H1 (cell line): ENCODE results near the gene LBX2. TPM values are rescaled to one million over a fixed set of nuclear protein-coding genes. Genes with fewer than 3 reads are reported as not detected.

Experiments used
- CTCF ChIA-PET: fragments of 300-600 bp; sonication (Branson Sonifier 250); formaldehyde crosslinking; loops from one replicate; lab custom pipeline; 2021; ENCODE audit not compliant: partially characterized antibody; lab: Charles Lee
- POLR2A ChIA-PET: fragments of 300-600 bp; sonication (Branson Sonifier 250); formaldehyde crosslinking; loops from one replicate; lab custom pipeline; 2021; ENCODE audit warnings: inconsistent platforms; ENCODE audit not compliant: partially characterized antibody; lab: Charles Lee
- DNase-seq, 2 experiments: peaks; one replicate each; pipeline versions ENCODE4 v3.0.0 to v3.0.0-alpha.2; 2010 to 2022; ENCODE audit warnings: low spot score in 2 of 2, low read depth in 1 of 2, mixed read lengths in 1 of 2
- FAIRE-seq: peaks from 2 replicates; lab custom pipeline; 2011; peaks lifted over from hg19 to GRCh38; lab: Jason Lieb, UNC
- H2AFZ ChIP-seq: 2 replicates; pipeline ENCODE4 v1.8.1; 2012; ENCODE audit warnings: low read length, inconsistent platforms
- H2AK5ac ChIP-seq: 2 replicates; pipeline ENCODE4 v1.6.1; 2013; ENCODE audit warnings: low read depth, low read length
- H2BK120ac ChIP-seq: replicated peaks from 2 replicates; pipeline ENCODE3; 2013; ENCODE audit warnings: low read depth, low read length, inconsistent platforms
- H2BK12ac ChIP-seq: 2 replicates; pipeline ENCODE4 v1.6.1; 2013; ENCODE audit warnings: low read depth, low read length
- H2BK15ac ChIP-seq: 2 replicates; pipeline ENCODE4 v1.6.1; 2013; ENCODE audit warnings: low read length
- H2BK20ac ChIP-seq: 2 replicates; pipeline ENCODE4 v1.6.1; 2013; ENCODE audit warnings: low read length
- H2BK5ac ChIP-seq: 2 replicates; pipeline ENCODE4 v1.6.1; 2013; ENCODE audit warnings: low read depth, low read length
- H3K14ac ChIP-seq: 2 replicates; pipeline ENCODE4 v1.6.1; 2013; ENCODE audit warnings: inconsistent platforms; ENCODE audit not compliant: insufficient read length
- H3K18ac ChIP-seq: 2 replicates; pipeline ENCODE4 v1.6.1; 2013; ENCODE audit warnings: low read length; ENCODE audit errors: extremely low read depth
- H3K23ac ChIP-seq: 2 replicates; pipeline ENCODE4 v1.6.1; 2013; ENCODE audit warnings: inconsistent platforms; ENCODE audit not compliant: insufficient read length
- H3K23me2 ChIP-seq: 2 replicates; pipeline ENCODE4 v1.6.1; 2013; ENCODE audit warnings: low read depth, low read length
- H3K27ac ChIP-seq: 2 replicates; pipeline ENCODE4 v1.6.1; 2011; ENCODE audit warnings: low read depth, low read length, inconsistent platforms
- H3K27me3 ChIP-seq, 4 experiments: replicated peaks in 1 of 4; 1 replicate in 1 of 4; 2 replicates in 3 of 4; pipeline versions ENCODE4 v1.6.1 to v1.8.1; 2011 to 2013; ENCODE audit warnings: low read length in 3 of 4, mild to moderate bottlenecking in 3 of 4, inconsistent platforms in 2 of 4, mixed read lengths in 2 of 4, moderate library complexity in 1 of 4; ENCODE audit not compliant: control insufficient read depth in 3 of 4, insufficient read depth in 3 of 4; ENCODE audit errors: extremely low read depth in 1 of 4
- H3K36me3 ChIP-seq, 4 experiments: 2 replicates each; pipeline versions ENCODE4 v1.6.1 to v1.8.1; 2011 to 2013; ENCODE audit warnings: mild to moderate bottlenecking in 4 of 4, low read length in 3 of 4, moderate library complexity in 2 of 4, control low read depth in 1 of 4, inconsistent platforms in 1 of 4; ENCODE audit not compliant: insufficient read depth in 4 of 4, control insufficient read depth in 2 of 4
- H3K4ac ChIP-seq: replicated peaks from 2 replicates; pipeline ENCODE3; 2013; ENCODE audit warnings: low read length, low read depth, mixed read lengths, inconsistent platforms; ENCODE audit not compliant: insufficient read length
- H3K4me1 ChIP-seq, 4 experiments: replicated peaks in 1 of 4; 1 replicate in 1 of 4; 2 replicates in 3 of 4; pipeline versions ENCODE4 v1.6.1 to v1.8.1; 2011 to 2013; ENCODE audit warnings: low read length in 3 of 4, inconsistent platforms in 2 of 4, mixed read lengths in 1 of 4; ENCODE audit not compliant: insufficient read depth in 4 of 4, control insufficient read depth in 3 of 4
- H3K4me2 ChIP-seq, 2 experiments: 2 replicates each; pipeline versions ENCODE4 v1.6.1 to v1.8.1; 2011 to 2013; ENCODE audit warnings: low read depth in 2 of 2, low read length in 2 of 2, control low read depth in 1 of 2, inconsistent platforms in 1 of 2, mild to moderate bottlenecking in 1 of 2; ENCODE audit not compliant: insufficient read depth in 1 of 2
- H3K4me3 ChIP-seq, 4 experiments: fragments of 200-600, 300-600 bp in 1 of 4; sonication (generic), shearing (Covaris generic), sonication (Bioruptor Twin) in 1 of 4; 2 replicates each; pipeline versions ENCODE4 v1.5.1 to v1.8.1; 2011 to 2016; ENCODE audit warnings: low read length in 4 of 4, low read depth in 3 of 4, control low read depth in 2 of 4, inconsistent platforms in 2 of 4, mild to moderate bottlenecking in 2 of 4, mixed read lengths in 1 of 4, moderate library complexity in 1 of 4; ENCODE audit not compliant: insufficient read depth in 2 of 4; ENCODE audit errors: extremely low read depth in 1 of 4
- H3K56ac ChIP-seq: replicated peaks from 2 replicates; pipeline ENCODE3; 2013; ENCODE audit warnings: low read depth, mild to moderate bottlenecking, mixed read lengths, low read length, inconsistent platforms; ENCODE audit not compliant: insufficient read length
- H3K79me1 ChIP-seq: 2 replicates; pipeline ENCODE4 v1.6.1; 2013; ENCODE audit warnings: low read depth, low read length, control low read depth
- H3K79me2 ChIP-seq, 2 experiments: 2 replicates each; pipeline versions ENCODE4 v1.6.1 to v1.8.1; 2012 to 2013; ENCODE audit warnings: low read length in 2 of 2, mild to moderate bottlenecking in 2 of 2, inconsistent platforms in 1 of 2; ENCODE audit not compliant: insufficient read depth in 2 of 2, control insufficient read depth in 1 of 2
- H3K9ac ChIP-seq, 4 experiments: replicated peaks in 1 of 4; 1 replicate in 1 of 4; 2 replicates in 3 of 4; pipeline versions ENCODE4 v1.6.1 to v1.8.1; 2011 to 2013; ENCODE audit warnings: low read depth in 3 of 4, low read length in 3 of 4, control low read depth in 2 of 4, mild to moderate bottlenecking in 2 of 4, moderate library complexity in 2 of 4, inconsistent platforms in 1 of 4; ENCODE audit errors: extremely low read depth in 1 of 4
- H3K9me3 ChIP-seq, 2 experiments: 2 replicates each; pipeline versions ENCODE4 v1.6.1 to v1.8.1; 2012 to 2013; ENCODE audit warnings: mild to moderate bottlenecking in 2 of 2, moderate library complexity in 2 of 2, control low read depth in 1 of 2, inconsistent platforms in 1 of 2, low read depth in 1 of 2, low read length in 1 of 2, mixed read lengths in 1 of 2; ENCODE audit not compliant: insufficient read depth in 2 of 2
- H4K20me1 ChIP-seq, 2 experiments: replicated peaks in 1 of 2; 2 replicates each; pipeline versions ENCODE3 to v1.8.1; 2011 to 2013; ENCODE audit warnings: inconsistent platforms in 2 of 2, low read length in 2 of 2, mild to moderate bottlenecking in 1 of 2; ENCODE audit not compliant: insufficient read depth in 2 of 2, control insufficient read depth in 1 of 2
- H4K5ac ChIP-seq: 2 replicates; pipeline ENCODE4 v1.6.1; 2013; ENCODE audit warnings: low read length, low read depth, mixed read lengths, inconsistent platforms; ENCODE audit not compliant: insufficient read length
- H4K8ac ChIP-seq: 2 replicates; pipeline ENCODE4 v1.8.0; 2013; ENCODE audit warnings: mild to moderate bottlenecking, moderate library complexity, low read length, inconsistent platforms; ENCODE audit not compliant: insufficient read depth; ENCODE audit errors: extremely low read depth
- H4K91ac ChIP-seq: replicated peaks from 2 replicates; pipeline ENCODE3; 2013; ENCODE audit warnings: low read length, mixed read lengths, inconsistent platforms; ENCODE audit not compliant: insufficient read length
- CEBPB ChIP-seq: IDR thresholded peaks from 2 replicates; pipeline ENCODE4 v1.6.1; 2012; ENCODE audit warnings: low read depth, low read length
- HDAC6 ChIP-seq: IDR thresholded peaks from one replicate; pipeline ENCODE4 v1.7.1; 2012; ENCODE audit warnings: low read depth, mild to moderate bottlenecking, inconsistent platforms, low read length, moderate library complexity
- RAD21 ChIP-seq, 2 experiments: IDR thresholded peaks in 1 of 2; conservative IDR thresholded peaks in 1 of 2; 2 replicates each; pipeline ENCODE4 v1.6.1; 2011; ENCODE audit warnings: low read depth in 2 of 2, low read length in 2 of 2, improper control_type of control experiment in 1 of 2, inconsistent platforms in 1 of 2, mild to moderate bottlenecking in 1 of 2, moderate library complexity in 1 of 2
- SP2 ChIP-seq: IDR thresholded peaks from 2 replicates; pipeline ENCODE4 v1.6.1; 2012; ENCODE audit warnings: mild to moderate bottlenecking, low read length, inconsistent platforms
- TCF12 ChIP-seq: IDR thresholded peaks from 2 replicates; pipeline ENCODE4 v1.6.1; 2011; ENCODE audit warnings: low read depth, mild to moderate bottlenecking, low read length
- WGBS, 2 experiments: shearing (Covaris generic) in 1 of 2; methylation state at CpG; one replicate each; pipeline versions ENCODE4 v1.1.6 to v1.1.7; 2013 to 2015; ENCODE audit warnings: low lambda C conversion rate in 2 of 2, mixed read lengths in 2 of 2, inconsistent platforms in 1 of 2, low coverage in 1 of 2, missing lambda C conversion rate in 1 of 2; ENCODE audit not compliant: insufficient replicate concordance in 2 of 2, insufficient coverage in 1 of 2, insufficient read length in 1 of 2; ENCODE audit errors: extremely low coverage in 1 of 2, missing lambda C conversion rate in 1 of 2; 5-methylcytosine and 5-hydroxymethylcytosine counted together
- polyA plus RNA-seq, 7 experiments: library from polyadenylated mRNA; depleted of rRNA in 3 of 7; stranded (reverse) in 5 of 7; unstranded in 2 of 7; fragments of >200 nt in 5 of 7; fragments of 200-250 nt in 2 of 7; gene quantifications; 1 replicate in 5 of 7; 2 replicates in 1 of 7; 4 replicates in 1 of 7; pipeline versions ENCODE4 v1.2.1 to v1.2.3, GENCODE V29; 2011 to 2013; ENCODE audit warnings: missing spikeins in 2 of 7, mixed read lengths in 2 of 7
- total RNA-seq: library from RNA; stranded (reverse); fragmentation: NEBNext Ultra II Directional; extraction: Animal tissue kit (Norgen Biotek cat#: 25700); gene quantifications from 2 replicates; pipeline ENCODE4 v1.2.1, GENCODE V29; 2021
- TF ChIP-seq, protein P1 (sequence below): IDR thresholded peaks from 2 replicates; pipeline ENCODE4 v1.6.1; 2011; ENCODE audit warnings: low read depth, mild to moderate bottlenecking, low read length; ENCODE audit not compliant: insufficient read depth

The LBX2 gene
- total and polyA plus RNA-seq, 2 of the 8 experiments (the other 6 are each of a cell fraction or from before 2014, with no cell fraction given), result 0.27 TPM; not detected in 1

DNA sequence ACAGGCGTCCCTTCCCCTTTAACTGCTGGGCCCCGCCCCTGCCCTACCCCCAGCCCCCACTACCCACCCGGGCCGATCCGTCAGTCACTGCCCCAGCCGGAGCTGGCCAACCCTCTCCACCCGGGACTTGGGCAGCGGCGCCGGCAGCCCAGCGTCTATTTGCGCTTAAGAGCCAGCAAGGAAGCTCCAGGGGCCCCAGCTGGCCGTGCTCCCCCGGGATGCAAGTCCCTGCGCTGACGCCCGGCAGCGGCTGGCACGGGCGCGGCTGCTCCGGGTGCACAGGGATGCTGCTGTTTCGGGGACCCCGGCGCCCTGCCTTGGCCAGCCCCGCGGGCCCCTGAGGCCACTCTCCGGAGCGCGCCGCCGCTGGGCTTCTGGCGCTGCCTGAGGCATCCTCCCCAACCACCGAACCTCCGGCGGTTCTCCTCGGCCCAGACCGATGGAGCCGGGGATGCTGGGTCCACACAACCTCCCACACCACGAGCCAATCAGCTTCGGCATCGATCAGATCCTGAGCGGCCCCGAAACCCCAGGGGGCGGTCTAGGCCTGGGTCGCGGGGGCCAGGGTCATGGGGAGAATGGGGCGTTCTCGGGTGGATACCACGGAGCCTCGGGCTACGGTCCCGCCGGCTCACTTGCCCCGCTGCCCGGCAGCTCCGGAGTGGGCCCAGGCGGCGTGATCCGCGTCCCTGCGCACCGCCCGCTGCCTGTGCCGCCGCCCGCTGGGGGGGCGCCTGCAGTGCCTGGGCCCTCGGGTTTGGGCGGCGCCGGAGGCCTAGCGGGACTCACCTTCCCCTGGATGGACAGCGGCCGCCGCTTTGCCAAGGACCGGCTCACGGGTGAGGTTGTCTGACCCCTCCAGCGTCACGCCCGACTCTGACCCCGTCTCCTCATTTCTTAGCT lies 15.2 kb upstream of the LBX2 start, which contains the start of gene TLX2:
TLX2 (plus strand) TSS at position 83 of the 903 bp plus-strand sequence; CDS start at position 440, 357 bp downstream.
- no peaks in the 10 kb centered on the region for H3K79me2 ChIP-seq
- FAIRE-seq (no peak), DNase-seq (peak in 1 of 2 experiments; percentile 76)
- peaks cover 0 to 19% (median 0%) of the 10 kb centered on the region in 4 experiments; a peak in 1 of 8 replicates for H3K36me3 ChIP-seq
- H3K27me3 ChIP-seq, result peaks cover 81 to 100% (median 96%) of the 10 kb centered on the region in 4 experiments
- no peak within 1 kb of the TSS for H2BK5ac ChIP-seq
- no peak within 1 kb of the TSS for H2BK15ac ChIP-seq
- H2BK12ac ChIP-seq, result peak within 1 kb of the TSS; percentile 68; the same call in 1 of the 2 replicates
- no peak for TF ChIP-seq SP2
- TF ChIP-seq TCF12, result no peak
- TF ChIP-seq CEBPB, result no peak
- TF ChIP-seq, protein P1, sequence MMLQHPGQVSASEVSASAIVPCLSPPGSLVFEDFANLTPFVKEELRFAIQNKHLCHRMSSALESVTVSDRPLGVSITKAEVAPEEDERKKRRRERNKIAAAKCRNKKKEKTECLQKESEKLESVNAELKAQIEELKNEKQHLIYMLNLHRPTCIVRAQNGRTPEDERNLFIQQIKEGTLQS, result no peak
- TF ChIP-seq HDAC6, result no peak
- no peak for TF ChIP-seq RAD21 (IDR thresholded peaks at IDR 0.05 in 1 of 2, conservative IDR thresholded peaks at IDR 0.05 in 1 of 2; ENCODE audit: low read depth in 2 of 2, low read length in 2 of 2)
- TF ChIP-seq, all 59 proteins: peak for 0
- Histone ChIP-seq H3K9me3 (peaks cover 7 to 12% of the 10 kb centered on the region in 2 experiments), H3K4me1 (peaks cover 0 to 24% (median 10%) of the 10 kb centered on the region in 4 experiments; a peak in 6 of 7 replicates), H2AFZ (no peak within 1 kb of the TSS), H3K4ac (no peak within 1 kb of the TSS), H3K9ac (no peak within 1 kb of the TSS), H2AK5ac (no peak within 1 kb of the TSS), H3K56ac (no peak within 1 kb of the TSS), H4K5ac (no peak within 1 kb of the TSS), H3K23ac (no peak within 1 kb of the TSS), H3K4me2 (peak within 1 kb of the TSS; percentile 63 to 88), H4K20me1 (peaks cover 2 to 4% of the 10 kb centered on the region in 2 experiments), H4K91ac (no peak within 1 kb of the TSS), H2BK120ac (no peak within 1 kb of the TSS), H3K14ac (no peak within 1 kb of the TSS), H3K79me1 (no peaks in the 10 kb centered on the region), H3K27ac (no peak within 1 kb of the TSS), H3K23me2 (peaks cover 10% of the 10 kb centered on the region; the same call in 1 of the 2 replicates), H2BK20ac (no peak within 1 kb of the TSS), H4K8ac (peak within 1 kb of the TSS; percentile 11; the same call in 1 of the 2 replicates), H3K4me3 (peak within 1 kb of the TSS; percentile 20 to 62 (median 28)), H3K18ac (peak within 1 kb of the TSS; percentile 60; the same call in 1 of the 2 replicates)
- 5% methylated on average over 64 of the region's 82 CpGs; no CpG with 5 or more reads in 1 of the 2 experiments for WGBS, 2 experiments
- ChIA-PET POLR2A (interaction anchor here (0.6 to 6.7 kb wide), 10 partner anchors 8 to 74 kb away, joined by 3 to 63 read pairs (median 5); partner anchors contain the start of genes AUP1, CCDC142, DQX1 and HTRA2), CTCF (interaction anchor here (0.5 to 4.2 kb wide), 7 partner anchors 11 to 450 kb away, joined by 3 to 20 read pairs (median 6); partner anchors contain the start of gene DQX1)
